ENCODE measurements around the gene BCL11A. TPM values are rescaled to one million over a fixed set of nuclear protein-coding genes. Genes with fewer than 3 reads are reported as not detected.

The BCL11A gene
- polyA plus RNA-seq, 2 of the 4 experiments (the other 2 are of a cell fraction), result 0.12 to 0.13 TPM

GRCh38 chr2:60550984-60551239, 2.5 kb downstream of the BCL11A start:
- Histone ChIP-seq H3K27ac (no peak overlapping the region), H3K9me3 (no peaks in the 10 kb centered on the region), H3K4me2 (peak overlapping the region; percentile 99), H3K4me1 (peaks cover 35% of the 10 kb centered on the region), H3K4me3 (peak overlapping the region; percentile 63; the same call in 2 of the 3 replicates)
- ATAC-seq (no peak), FAIRE-seq (no peak), DNase-seq (ENCODE audit: low read depth in 1 of 2, low spot score in 1 of 2) (no peak)
- TF ChIP-seq CBX8 (IDR thresholded peaks at IDR 0.05) (no peak), ZFP36 (IDR thresholded peaks at IDR 0.05; ENCODE audit: borderline replicate concordance, partially characterized antibody) (no peak), PHF8 (IDR thresholded peaks at IDR 0.05; ENCODE audit: borderline replicate concordance, low read depth) (no peak), ELK1 (IDR thresholded peaks at IDR 0.05; ENCODE audit: low read depth, low read length) (no peak), TFCP2L1 (CRISPR knock-in tag; IDR thresholded peaks at IDR 0.05) (no peak), TP53 (CRISPR knock-in tag; IDR thresholded peaks at IDR 0.05) (no peak), POLR2AphosphoS2 (conservative IDR thresholded peaks at IDR 0.05; ENCODE audit: low read length) (no peak), REST (IDR thresholded peaks at IDR 0.05) (no peak), HDAC2 (IDR thresholded peaks at IDR 0.05) (no peak), CHD4 (IDR thresholded peaks at IDR 0.05; ENCODE audit: borderline replicate concordance) (no peak), POLR2A (IDR thresholded peaks at IDR 0.05; ENCODE audit: low read length) (no peak), HOXB5 (CRISPR knock-in tag; IDR thresholded peaks at IDR 0.05) (no peak)
- POLR2A ChIA-PET, result no interaction called here
- CTCF ChIA-PET, result interaction anchor here (0.6 to 2.6 kb wide), 8 partner anchors 10 to 1980 kb away, joined by 3 to 37 read pairs (median 6); no protein-coding TSS in a partner anchor
- 38% methylated on average over 4 of the region's 8 CpGs for WGBS (ENCODE audit: missing lambda C conversion rate)

- peaks cover 32% of the 10 kb centered on the region for H3K4me1 ChIP-seq
- peak; percentile 65; the same call in 1 of the 2 replicates for TF ChIP-seq RNF2 (IDR thresholded peaks at IDR 0.05; ENCODE audit: borderline replicate concordance, low read depth)
- peak; percentile 46; the same call in 1 of the 2 replicates for TF ChIP-seq MAZ (IDR thresholded peaks at IDR 0.05; ENCODE audit: borderline replicate concordance, low read depth, low read length)
- peak; percentile 72 for TF ChIP-seq SMC3 (IDR thresholded peaks at IDR 0.05)
- TF ChIP-seq CTCF (IDR thresholded peaks at IDR 0.05), result peak; percentile 82
- TF ChIP-seq ZC3H11A (IDR thresholded peaks at IDR 0.05), result no peak
- TF ChIP-seq TP53 (CRISPR knock-in tag; IDR thresholded peaks at IDR 0.05), result no peak
- TF ChIP-seq RAD21 (conservative IDR thresholded peaks at IDR 0.05 in 1 of 2, IDR thresholded peaks at IDR 0.05 in 1 of 2), result peak; percentile 91 to 94
- H3K9me3 ChIP-seq, result no peaks in the 10 kb centered on the region
- H3K4me2 ChIP-seq, result peak overlapping the region; percentile 99
- ATAC-seq (peak; percentile 45 to 74), DNase-seq (ENCODE audit: low read depth in 1 of 2, low spot score in 1 of 2) (peak; percentile 65 to 75), FAIRE-seq (no peak)
- POLR2A ChIA-PET, result interaction anchor here (0.6 to 1.0 kb wide), 2 partner anchors 484 to 1469 kb away, joined by 3 to 4 read pairs; no protein-coding TSS in a partner anchor
- CTCF ChIA-PET, result interaction anchor here (0.6 to 2.6 kb wide), 37 partner anchors 9 to 1979 kb away, joined by 3 to 37 read pairs (median 4); no protein-coding TSS in a partner anchor
- WGBS (ENCODE audit: missing lambda C conversion rate), result 3% methylated on average over 31 of the region's 62 CpGs
- H3K4me3 ChIP-seq, result peak overlapping the region; percentile 63
- H3K27ac ChIP-seq, result no peak overlapping the region
Measured at GRCh38 chr2:60550178-60550983, 3.1 kb downstream of the BCL11A start.
